T-helper 2 cell treated with Interferon-gamma antibody and Interleukin-4, amounts not matched to agents 5 μg/mL and 100 μg/mL, for 36 hours (primary cell): ENCODE measurements around the gene FOXP1.

Experiments used
- DNase-seq: peaks from one replicate; pipeline ENCODE4 v3.0.0; 2021; ENCODE audit warnings: low spot score
- H3K27ac Mint-ChIP-seq: one replicate; pipeline ENCODE4 v1.8.0; 2021; ENCODE audit warnings: mild to moderate bottlenecking, mixed read lengths
- H3K27me3 Mint-ChIP-seq: one replicate; pipeline ENCODE4 v1.8.0; 2021; ENCODE audit warnings: low read depth, mixed read lengths
- H3K36me3 Mint-ChIP-seq: one replicate; pipeline ENCODE4 v1.8.0; 2021; ENCODE audit warnings: low read depth, mixed read lengths
- H3K4me1 Mint-ChIP-seq: one replicate; pipeline ENCODE4 v1.8.0; 2021; ENCODE audit warnings: low read depth, mixed read lengths
- H3K4me3 Mint-ChIP-seq: one replicate; pipeline ENCODE4 v1.8.0; 2022; ENCODE audit warnings: mild to moderate bottlenecking, moderate library complexity, mixed read lengths
- H3K9me3 Mint-ChIP-seq: one replicate; pipeline ENCODE4 v1.8.0; 2021; ENCODE audit warnings: mixed read lengths

FOXP1 gene

GRCh38 chr3:71228156-71228866, 355.2 kb downstream of the FOXP1 start:
- Mint-ChIP-seq H3K9me3 (no peaks in the 10 kb centered on the region), H3K36me3 (peaks cover 3% of the 10 kb centered on the region), H3K27me3 (peaks cover 6% of the 10 kb centered on the region), H3K27ac (no peak overlapping the region), H3K4me1 (peaks cover 49% of the 10 kb centered on the region), H3K4me3 (peak overlapping the region; percentile 84)
- DNase-seq, result no peak

DNA sequence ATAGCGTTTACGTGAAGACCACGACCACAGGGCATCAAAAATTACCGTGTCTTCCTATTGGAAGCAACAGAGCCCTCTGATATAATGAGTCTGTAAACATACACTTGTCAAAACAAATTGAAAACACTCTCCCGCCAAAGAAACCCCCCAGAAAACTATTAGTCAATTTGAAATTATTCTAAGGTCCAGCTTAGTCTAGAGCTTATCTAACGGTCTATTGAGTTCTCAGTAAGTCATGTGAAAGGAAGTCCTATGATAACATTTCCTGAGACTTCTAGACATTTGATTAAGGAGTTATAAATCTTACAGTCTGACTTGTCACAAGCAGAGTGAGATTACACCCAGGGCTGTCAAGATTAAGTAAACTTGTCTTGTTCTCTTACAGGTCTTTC, 356.3 kb downstream of the FOXP1 start:
- Mint-ChIP-seq H3K4me1 (peaks cover 46% of the 10 kb centered on the region), H3K27me3 (peaks cover 6% of the 10 kb centered on the region), H3K27ac (peak overlapping the region; percentile 94), H3K4me3 (peak overlapping the region; percentile 84), H3K36me3 (peaks cover 3% of the 10 kb centered on the region), H3K9me3 (no peaks in the 10 kb centered on the region)
- no peak for DNase-seq

DNA sequence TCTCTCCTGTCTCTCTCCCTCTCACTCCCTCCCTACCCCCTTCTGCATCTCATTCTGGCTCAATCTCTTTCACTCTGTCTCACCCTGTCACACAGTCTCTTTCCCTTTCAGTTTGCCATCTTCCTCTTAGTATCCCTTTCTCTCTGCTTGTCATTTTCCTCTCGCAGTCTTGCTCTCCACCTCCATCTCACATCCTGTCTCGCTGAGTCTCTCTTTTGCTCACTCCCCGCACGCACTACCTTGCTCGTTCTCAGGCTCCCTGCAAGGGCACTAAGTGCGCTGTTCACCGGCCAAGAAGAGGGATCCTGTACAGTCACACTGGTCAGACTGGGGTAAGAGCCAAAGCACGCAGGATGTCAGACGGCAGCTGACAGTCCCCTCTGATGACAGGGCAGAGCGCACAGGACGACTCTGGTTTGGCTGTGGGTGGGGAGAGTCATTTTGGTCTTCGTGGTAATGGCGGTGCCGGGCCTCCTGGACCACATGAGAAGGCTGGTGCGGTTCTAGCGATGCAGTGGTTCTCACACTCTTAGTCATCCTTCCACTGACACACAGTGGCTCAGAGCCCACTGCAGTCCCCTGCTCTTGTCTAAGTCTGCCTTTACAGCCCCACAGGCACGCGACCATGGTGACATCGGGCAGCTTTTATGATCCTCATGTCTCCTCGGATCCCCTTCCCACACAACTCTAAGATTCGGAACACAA, 356.8 kb downstream of the FOXP1 start:
- H3K4me3 Mint-ChIP-seq, result peak overlapping the region; percentile 84
- peak overlapping the region; percentile 94 for H3K27ac Mint-ChIP-seq
- DNase-seq, result peak; percentile 96
- H3K4me1 Mint-ChIP-seq, result peaks cover 40% of the 10 kb centered on the region
- H3K36me3 Mint-ChIP-seq, result peaks cover 2% of the 10 kb centered on the region
- peaks cover 6% of the 10 kb centered on the region for H3K27me3 Mint-ChIP-seq
- H3K9me3 Mint-ChIP-seq, result no peaks in the 10 kb centered on the region

DNA sequence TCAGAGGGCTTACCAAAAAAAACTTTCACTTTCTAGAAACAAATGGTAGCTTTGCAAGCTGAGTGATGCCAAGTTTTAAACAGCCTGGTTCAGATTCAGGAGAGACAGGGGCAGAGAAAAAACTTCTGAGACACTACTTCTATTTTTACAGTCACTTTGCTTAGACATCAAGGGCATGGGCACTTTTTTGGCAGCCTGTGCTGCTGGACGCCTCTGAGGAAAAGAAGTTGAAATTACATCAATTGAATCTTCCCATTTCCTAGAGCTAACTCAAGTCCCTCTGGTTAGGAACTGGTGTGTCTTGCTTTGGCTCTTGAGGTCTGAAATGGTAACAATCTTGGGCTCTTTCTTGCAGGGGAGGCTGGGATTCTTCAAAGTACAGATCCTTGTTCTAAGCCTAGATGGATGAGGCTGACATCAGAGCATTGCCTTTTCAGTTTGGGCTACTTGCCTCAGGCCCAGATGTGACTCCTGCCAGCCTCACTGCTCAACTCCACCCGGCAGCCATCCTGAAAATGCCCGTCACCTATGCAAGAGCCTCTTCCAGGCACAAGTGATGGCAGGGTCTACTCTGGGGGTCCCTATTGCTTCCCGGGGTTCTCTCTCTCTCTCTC, 357.5 kb downstream of the FOXP1 start:
- peaks cover 6% of the 10 kb centered on the region for H3K27me3 Mint-ChIP-seq
- H3K4me1 Mint-ChIP-seq, result peaks cover 42% of the 10 kb centered on the region
- DNase-seq, result no peak
- H3K4me3 Mint-ChIP-seq, result peak overlapping the region; percentile 84
- no peaks in the 10 kb centered on the region for H3K36me3 Mint-ChIP-seq
- H3K9me3 Mint-ChIP-seq, result no peaks in the 10 kb centered on the region
- peak overlapping the region; percentile 94 for H3K27ac Mint-ChIP-seq

GRCh38 chr3:71225002-71225684, 358.4 kb downstream of the FOXP1 start:
- DNase-seq, result no peak
- Mint-ChIP-seq H3K36me3 (no peaks in the 10 kb centered on the region), H3K9me3 (no peaks in the 10 kb centered on the region), H3K4me3 (peak overlapping the region; percentile 84), H3K27ac (peak overlapping the region; percentile 94), H3K4me1 (peaks cover 47% of the 10 kb centered on the region), H3K27me3 (peaks cover 6% of the 10 kb centered on the region)

GRCh38 chr3:71219744-71220638, 363.5 kb downstream of the FOXP1 start:
- DNase-seq, result peak; percentile 48
- Mint-ChIP-seq H3K9me3 (no peaks in the 10 kb centered on the region), H3K4me3 (no peak overlapping the region), H3K36me3 (peaks cover 4% of the 10 kb centered on the region), H3K27me3 (no peaks in the 10 kb centered on the region), H3K4me1 (peaks cover 19% of the 10 kb centered on the region), H3K27ac (peak overlapping the region; percentile 48)

- Mint-ChIP-seq H3K4me1 (peaks cover 17% of the 10 kb centered on the region), H3K27me3 (no peaks in the 10 kb centered on the region), H3K4me3 (no peak overlapping the region), H3K27ac (no peak overlapping the region), H3K9me3 (no peaks in the 10 kb centered on the region), H3K36me3 (peaks cover 4% of the 10 kb centered on the region)
- DNase-seq, result no peak
These were observed 365.0 kb downstream of the FOXP1 start for GRCh38 chr3:71218508-71218907.

DNA sequence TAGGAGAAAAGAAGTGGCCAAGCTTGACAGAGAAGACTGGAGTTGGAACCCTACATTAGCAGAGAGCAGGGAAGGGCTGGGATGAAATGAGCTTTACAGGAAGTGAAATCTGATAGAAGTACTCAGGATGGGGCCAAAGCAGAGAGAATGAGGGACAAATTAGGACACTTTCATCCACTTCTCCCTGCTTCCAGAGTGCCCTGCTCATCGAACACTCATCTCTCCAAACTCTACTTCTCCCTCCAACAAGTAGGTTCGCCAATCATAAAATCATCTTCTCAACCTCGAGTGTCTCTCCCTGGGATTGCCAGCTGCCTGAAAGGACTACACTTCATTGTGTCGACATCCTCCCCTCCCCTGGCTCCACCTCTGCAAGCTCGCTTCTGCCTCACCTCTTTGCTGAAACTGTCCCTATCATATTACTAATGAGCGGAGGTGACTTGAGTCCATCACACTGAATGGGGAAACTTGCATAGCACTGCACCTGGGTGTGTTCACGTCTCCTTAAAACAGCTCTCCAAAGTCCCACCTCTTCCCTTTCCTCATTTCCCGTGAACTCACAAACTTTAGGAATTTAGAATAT, 365.8 kb downstream of the FOXP1 start:
- no peak overlapping the region for H3K27ac Mint-ChIP-seq
- H3K4me1 Mint-ChIP-seq, result peaks cover 17% of the 10 kb centered on the region
- no peaks in the 10 kb centered on the region for H3K9me3 Mint-ChIP-seq
- H3K27me3 Mint-ChIP-seq, result no peaks in the 10 kb centered on the region
- H3K4me3 Mint-ChIP-seq, result no peak overlapping the region
- peaks cover 4% of the 10 kb centered on the region for H3K36me3 Mint-ChIP-seq
- no peak for DNase-seq

DNA sequence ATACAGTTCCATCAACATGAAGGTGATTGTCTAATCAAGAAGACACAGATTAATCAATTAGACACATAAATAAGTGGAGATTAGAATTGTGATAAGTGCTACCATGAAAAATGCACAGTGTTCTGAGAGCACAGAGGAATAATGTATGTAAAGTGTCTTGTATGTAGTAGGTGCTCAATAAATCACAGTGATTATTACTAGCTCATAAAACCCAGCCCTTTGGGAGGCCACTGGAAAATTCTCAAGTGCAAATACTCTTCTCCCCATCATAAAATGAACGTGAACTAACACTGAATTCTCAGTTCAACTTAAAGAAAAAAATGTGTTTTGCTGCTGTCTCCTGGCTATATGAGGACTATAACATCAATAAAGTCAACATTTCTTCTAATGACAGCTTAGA, 368.2 kb downstream of the FOXP1 start:
- H3K27me3 Mint-ChIP-seq, result no peaks in the 10 kb centered on the region
- peaks cover 4% of the 10 kb centered on the region for H3K36me3 Mint-ChIP-seq
- peaks cover 13% of the 10 kb centered on the region for H3K4me1 Mint-ChIP-seq
- H3K27ac Mint-ChIP-seq, result no peak overlapping the region
- no peaks in the 10 kb centered on the region for H3K9me3 Mint-ChIP-seq
- DNase-seq, result no peak
- no peak overlapping the region for H3K4me3 Mint-ChIP-seq

DNA sequence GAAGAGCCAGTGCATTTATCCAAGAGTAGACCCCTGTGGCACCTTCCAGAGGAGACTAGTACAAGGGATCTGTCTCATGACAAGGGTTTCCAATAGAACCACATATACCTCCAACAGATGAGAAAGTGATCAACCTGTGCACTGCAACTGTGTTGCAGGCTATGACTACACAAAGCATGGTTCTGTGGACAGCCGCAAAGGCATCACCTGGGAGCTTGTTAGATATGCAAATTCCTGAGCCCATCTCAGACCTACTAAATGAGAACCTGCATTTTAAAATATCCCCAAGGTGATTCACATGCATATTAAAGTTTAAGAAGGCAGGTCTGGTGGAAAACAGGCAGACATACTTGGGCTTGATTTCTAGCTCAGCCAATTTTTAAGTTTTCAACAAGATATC, 368.7 kb downstream of the FOXP1 start:
- Mint-ChIP-seq H3K4me3 (no peak overlapping the region), H3K27me3 (no peaks in the 10 kb centered on the region), H3K4me1 (peaks cover 12% of the 10 kb centered on the region), H3K36me3 (peaks cover 5% of the 10 kb centered on the region), H3K27ac (no peak overlapping the region), H3K9me3 (no peaks in the 10 kb centered on the region)
- DNase-seq, result no peak

- no peak for DNase-seq
- Mint-ChIP-seq H3K9me3 (no peaks in the 10 kb centered on the region), H3K27ac (no peak overlapping the region), H3K4me3 (no peak overlapping the region), H3K36me3 (peaks cover 3% of the 10 kb centered on the region), H3K4me1 (peaks cover 14% of the 10 kb centered on the region), H3K27me3 (no peaks in the 10 kb centered on the region)
These were observed 369.5 kb downstream of the FOXP1 start for GRCh38 chr3:71214016-71214415.

GRCh38 chr3:71211083-71211482, 372.4 kb downstream of the FOXP1 start:
- Mint-ChIP-seq H3K27me3 (no peaks in the 10 kb centered on the region), H3K27ac (no peak overlapping the region), H3K4me1 (peaks cover 22% of the 10 kb centered on the region), H3K4me3 (no peak overlapping the region), H3K9me3 (no peaks in the 10 kb centered on the region), H3K36me3 (peaks cover 4% of the 10 kb centered on the region)
- DNase-seq, result no peak
